H9 (cell line): ENCODE measurements around the gene RBL1. TPM values are rescaled to one million over a fixed set of nuclear protein-coding genes. Genes with fewer than 3 reads are reported as not detected.
"Not testable (repeated sequence)": the region's sequence is repeated elsewhere in the genome, so short reads cannot be mapped to it uniquely, and the experiment has no call there.

Experiments used
- DNase-seq: peaks from one replicate; pipeline ENCODE4 v3.0.0-alpha.2; 2017
- H2AFZ ChIP-seq: one replicate; pipeline ENCODE4 v1.6.1; 2013; ENCODE audit warnings: mild to moderate bottlenecking, low read length, control low read depth, moderate library complexity
- H2AK5ac ChIP-seq: 2 replicates; pipeline ENCODE4 v1.6.1; 2013; ENCODE audit warnings: low read length, control low read depth, mixed read lengths; ENCODE audit not compliant: insufficient read length
- H2BK120ac ChIP-seq: one replicate; pipeline ENCODE4 v1.6.1; 2013; ENCODE audit warnings: low read depth, mild to moderate bottlenecking, low read length, control low read depth, inconsistent platforms; ENCODE audit not compliant: poor library complexity, severe bottlenecking
- H2BK12ac ChIP-seq: 2 replicates; pipeline ENCODE4 v1.6.1; 2013; ENCODE audit warnings: low read length, control low read depth, mixed read lengths, low read depth; ENCODE audit not compliant: insufficient read length
- H2BK15ac ChIP-seq: 2 replicates; pipeline ENCODE4 v1.6.1; 2013; ENCODE audit warnings: low read depth, low read length, control low read depth
- H2BK20ac ChIP-seq: one replicate; pipeline ENCODE4 v1.6.1; 2013; ENCODE audit warnings: low read depth, mild to moderate bottlenecking, low read length, control low read depth, inconsistent platforms; ENCODE audit not compliant: poor library complexity, severe bottlenecking
- H2BK5ac ChIP-seq: 2 replicates; pipeline ENCODE4 v1.6.1; 2013; ENCODE audit warnings: low read length, control low read depth, mixed read lengths; ENCODE audit not compliant: insufficient read length
- H3K14ac ChIP-seq: 2 replicates; pipeline ENCODE4 v1.6.1; 2013; ENCODE audit warnings: low read length, control low read depth; ENCODE audit not compliant: insufficient read depth
- H3K18ac ChIP-seq: 2 replicates; pipeline ENCODE4 v1.6.1; 2013; ENCODE audit warnings: low read depth, mild to moderate bottlenecking, mixed read lengths, low read length, control low read depth; ENCODE audit not compliant: insufficient read length
- H3K23ac ChIP-seq: 2 replicates; pipeline ENCODE4 v1.6.1; 2013; ENCODE audit warnings: low read length, control low read depth, mixed read lengths, low read depth; ENCODE audit not compliant: insufficient read length
- H3K23me2 ChIP-seq: 2 replicates; pipeline ENCODE4 v1.6.1; 2013; ENCODE audit warnings: low read depth, mild to moderate bottlenecking, mixed read lengths, low read length, control low read depth; ENCODE audit not compliant: insufficient read length, poor library complexity, severe bottlenecking
- H3K27ac ChIP-seq: 2 replicates; pipeline ENCODE4 v1.5.1; 2013; ENCODE audit warnings: low read length, control low read depth, mixed read lengths, low read depth; ENCODE audit not compliant: insufficient read length
- H3K27me3 ChIP-seq: 2 replicates; pipeline ENCODE4 v1.6.1; 2013; ENCODE audit warnings: low read length, control low read depth, inconsistent platforms; ENCODE audit not compliant: insufficient read depth
- H3K4ac ChIP-seq: 2 replicates; pipeline ENCODE4 v1.6.1; 2013; ENCODE audit warnings: low read depth, mild to moderate bottlenecking, control low read depth, inconsistent platforms, low read length, moderate library complexity
- H3K4me1 ChIP-seq: 2 replicates; pipeline ENCODE4 v1.6.1; 2013; ENCODE audit warnings: low read length, control low read depth, inconsistent platforms; ENCODE audit not compliant: insufficient read depth
- H3K4me2 ChIP-seq: 2 replicates; pipeline ENCODE4 v1.6.1; 2013; ENCODE audit warnings: low read length, control low read depth, mixed read lengths; ENCODE audit not compliant: insufficient read length, insufficient read depth
- H3K56ac ChIP-seq: 2 replicates; pipeline ENCODE4 v1.6.1; 2013; ENCODE audit warnings: low read depth, mild to moderate bottlenecking, mixed read lengths, low read length, control low read depth; ENCODE audit not compliant: insufficient read length
- H3K79me1 ChIP-seq: 2 replicates; pipeline ENCODE4 v1.6.1; 2013; ENCODE audit warnings: low read depth, mild to moderate bottlenecking, moderate library complexity, low read length, control low read depth, inconsistent platforms; ENCODE audit not compliant: insufficient read depth, poor library complexity, severe bottlenecking
- H3K79me2 ChIP-seq: 2 replicates; pipeline ENCODE4 v1.6.1; 2013; ENCODE audit warnings: low read length, control low read depth, inconsistent platforms; ENCODE audit not compliant: insufficient read depth
- H3K9ac ChIP-seq: 2 replicates; pipeline ENCODE4 v1.6.1; 2013; ENCODE audit warnings: low read length, control low read depth, mixed read lengths; ENCODE audit not compliant: insufficient read length; ENCODE audit errors: extremely low read depth
- H3K9me3 ChIP-seq: one replicate; pipeline ENCODE4 v1.6.1; 2013; ENCODE audit warnings: low read depth, low read length, inconsistent platforms; ENCODE audit not compliant: control insufficient read depth
- H3T11ph ChIP-seq: one replicate; pipeline ENCODE4 v1.6.1; 2013; ENCODE audit warnings: mild to moderate bottlenecking, low read length, control low read depth, inconsistent platforms
- H4K20me1 ChIP-seq: one replicate; pipeline ENCODE4 v1.6.1; 2013; ENCODE audit not compliant: control insufficient read depth, insufficient read length, insufficient read depth
- H4K5ac ChIP-seq: 2 replicates; pipeline ENCODE4 v1.6.1; 2013; ENCODE audit warnings: low read depth, mild to moderate bottlenecking, mixed read lengths, low read length, control low read depth; ENCODE audit not compliant: insufficient read length
- H4K8ac ChIP-seq: replicated peaks from 2 replicates; pipeline ENCODE4 v1.6.1; 2013; ENCODE audit warnings: low read length, control low read depth, mixed read lengths, low read depth; ENCODE audit not compliant: insufficient read length
- H4K91ac ChIP-seq: 2 replicates; pipeline ENCODE4 v1.6.1; 2013; ENCODE audit warnings: low read depth, mild to moderate bottlenecking, moderate library complexity, mixed read lengths, low read length, control low read depth; ENCODE audit not compliant: insufficient read length
- H3K27ac Mint-ChIP-seq, 3 experiments: 2 replicates in 2 of 3; 3 replicates in 1 of 3; pipeline ENCODE4 v1.8.0; 2020 to 2021; ENCODE audit warnings: mixed read lengths in 3 of 3, mild to moderate bottlenecking in 1 of 3, moderate library complexity in 1 of 3
- H3K27me3 Mint-ChIP-seq: 2 replicates; pipeline ENCODE4 v1.8.0; 2021; ENCODE audit warnings: low read depth, mild to moderate bottlenecking, moderate library complexity, mixed read lengths
- H3K36me3 Mint-ChIP-seq, 3 experiments: 2 replicates in 2 of 3; 3 replicates in 1 of 3; pipeline ENCODE4 v1.8.0; 2020 to 2021; ENCODE audit warnings: low read depth in 3 of 3, mixed read lengths in 3 of 3; ENCODE audit not compliant: insufficient read depth in 1 of 3
- H3K4me1 Mint-ChIP-seq, 2 experiments: 2 replicates each; pipeline ENCODE4 v1.8.0; 2020; ENCODE audit warnings: mixed read lengths in 2 of 2
- H3K4me3 Mint-ChIP-seq, 2 experiments: 2 replicates in 1 of 2; 3 replicates in 1 of 2; pipeline ENCODE4 v1.8.0; 2020 to 2021; ENCODE audit warnings: mild to moderate bottlenecking in 2 of 2, mixed read lengths in 2 of 2, moderate library complexity in 1 of 2
- H3K9me3 Mint-ChIP-seq, 2 experiments: 2 replicates in 1 of 2; 3 replicates in 1 of 2; pipeline ENCODE4 v1.8.0; 2020; ENCODE audit warnings: mild to moderate bottlenecking in 2 of 2, mixed read lengths in 2 of 2, moderate library complexity in 1 of 2
- whole genome bisulfite sequencing: extraction: QIAGEN DNeasy Blood & Tissue Kit; methylation state at CpG from one replicate; pipeline ENCODE4 v1.1.7; 2013; ENCODE audit warnings: missing lambda C conversion rate, low lambda C conversion rate, mixed read lengths; ENCODE audit not compliant: insufficient read length; ENCODE audit errors: extremely low coverage; 5-methylcytosine and 5-hydroxymethylcytosine counted together
- total RNA-seq: library from RNA; stranded (reverse); gene quantifications from 2 replicates; pipeline ENCODE4 v1.2.1, GENCODE V29; 2021
- TF ChIP-seq, protein P1 (sequence below): fragments of 200-600 bp; sonication (generic); conservative IDR thresholded peaks from 3 replicates; pipeline ENCODE4 v1.8.0; 2021; ENCODE audit warnings: antibody characterized with exemption, mild to moderate bottlenecking

Gene RBL1
- total RNA-seq, 1 experiment from 2014 or later, result 14.1 TPM

DNA sequence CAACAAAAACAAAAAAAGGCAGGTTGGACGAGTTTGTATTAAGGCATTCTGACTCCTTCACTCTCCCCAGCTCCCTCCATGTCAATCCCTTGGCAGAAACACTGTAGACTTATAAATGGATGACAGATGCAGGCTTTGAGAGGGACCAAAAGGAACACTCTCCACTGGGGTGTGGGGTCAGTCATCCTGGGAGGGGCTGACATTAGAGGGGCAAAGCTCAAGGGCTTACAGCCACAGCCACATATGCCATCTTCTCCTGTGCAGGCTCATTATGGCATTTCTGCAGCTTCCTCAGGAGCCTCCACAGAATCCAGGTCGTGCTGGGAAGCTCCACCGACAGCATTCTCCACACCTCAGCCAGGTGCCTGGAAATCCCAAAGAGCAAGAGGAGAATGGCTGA, 33.0 kb upstream of the RBL1 start:
- H3K27ac ChIP-seq, result no peak overlapping the region
- no peak overlapping the region for H3K27ac Mint-ChIP-seq
- no peaks in the 10 kb centered on the region for H3K23me2 ChIP-seq
- H3K4me3 Mint-ChIP-seq, result no peak overlapping the region
- H3K4me1 Mint-ChIP-seq, result no peaks in the 10 kb centered on the region
- H2BK12ac ChIP-seq, result no peak overlapping the region
- no peaks in the 10 kb centered on the region for H3K9me3 ChIP-seq
- no peak overlapping the region for H2BK5ac ChIP-seq
- no peaks in the 10 kb centered on the region for H3K4me1 ChIP-seq
- H3K23ac ChIP-seq, result no peak overlapping the region
- H4K8ac ChIP-seq, result no peak overlapping the region
- no peak overlapping the region for H2BK120ac ChIP-seq
- no peaks in the 10 kb centered on the region for H3K27me3 ChIP-seq
- no peak overlapping the region for H3K56ac ChIP-seq
- H4K20me1 ChIP-seq, result no peaks in the 10 kb centered on the region
- no CpG with 5 or more reads among the region's 3 CpGs for WGBS
- no peak overlapping the region for H2BK15ac ChIP-seq
- H3K4ac ChIP-seq, result no peak overlapping the region
- no peak overlapping the region for H2AK5ac ChIP-seq
- no peak overlapping the region for H3K14ac ChIP-seq
- no peaks in the 10 kb centered on the region for H3K79me2 ChIP-seq
- H3K18ac ChIP-seq, result no peak overlapping the region
- H2BK20ac ChIP-seq, result no peak overlapping the region
- H3K4me2 ChIP-seq, result no peak overlapping the region
- DNase-seq, result no peak
- no peak overlapping the region for H3K9ac ChIP-seq
- no peak overlapping the region for H4K5ac ChIP-seq
- no peaks in the 10 kb centered on the region for H3K79me1 ChIP-seq
- no peak overlapping the region for H3T11ph ChIP-seq
- no peak overlapping the region for H4K91ac ChIP-seq
- peaks cover 10 to 11% of the 10 kb centered on the region in 2 experiments for H3K9me3 Mint-ChIP-seq
- TF ChIP-seq, protein P1, sequence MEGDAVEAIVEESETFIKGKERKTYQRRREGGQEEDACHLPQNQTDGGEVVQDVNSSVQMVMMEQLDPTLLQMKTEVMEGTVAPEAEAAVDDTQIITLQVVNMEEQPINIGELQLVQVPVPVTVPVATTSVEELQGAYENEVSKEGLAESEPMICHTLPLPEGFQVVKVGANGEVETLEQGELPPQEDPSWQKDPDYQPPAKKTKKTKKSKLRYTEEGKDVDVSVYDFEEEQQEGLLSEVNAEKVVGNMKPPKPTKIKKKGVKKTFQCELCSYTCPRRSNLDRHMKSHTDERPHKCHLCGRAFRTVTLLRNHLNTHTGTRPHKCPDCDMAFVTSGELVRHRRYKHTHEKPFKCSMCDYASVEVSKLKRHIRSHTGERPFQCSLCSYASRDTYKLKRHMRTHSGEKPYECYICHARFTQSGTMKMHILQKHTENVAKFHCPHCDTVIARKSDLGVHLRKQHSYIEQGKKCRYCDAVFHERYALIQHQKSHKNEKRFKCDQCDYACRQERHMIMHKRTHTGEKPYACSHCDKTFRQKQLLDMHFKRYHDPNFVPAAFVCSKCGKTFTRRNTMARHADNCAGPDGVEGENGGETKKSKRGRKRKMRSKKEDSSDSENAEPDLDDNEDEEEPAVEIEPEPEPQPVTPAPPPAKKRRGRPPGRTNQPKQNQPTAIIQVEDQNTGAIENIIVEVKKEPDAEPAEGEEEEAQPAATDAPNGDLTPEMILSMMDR, result no peak
- no peak overlapping the region for H2AFZ ChIP-seq
- peaks cover 9% of the 10 kb centered on the region for H3K27me3 Mint-ChIP-seq
- H3K36me3 Mint-ChIP-seq, result peaks cover 0 to 5% (median 3%) of the 10 kb centered on the region in 3 experiments; a peak in 3 of 7 replicates

GRCh38 chr20:37126290-37126689, 30.5 kb upstream of the RBL1 start:
- H3K36me3 Mint-ChIP-seq, H3K4ac ChIP-seq, H2BK20ac ChIP-seq, H3K79me1 ChIP-seq, H3K79me2 ChIP-seq, H3K9me3 ChIP-seq, H3K27ac ChIP-seq, H3K4me3 Mint-ChIP-seq, H2AFZ ChIP-seq, H3K27me3 Mint-ChIP-seq, H3K23ac ChIP-seq, H4K91ac ChIP-seq, H3K56ac ChIP-seq, H2AK5ac ChIP-seq, H2BK12ac ChIP-seq, H3K4me2 ChIP-seq, H3K14ac ChIP-seq, H3K4me1 ChIP-seq, H3K27ac Mint-ChIP-seq, H2BK15ac ChIP-seq, DNase-seq, H3K18ac ChIP-seq, H2BK5ac ChIP-seq, H4K8ac ChIP-seq, H3K4me1 Mint-ChIP-seq, H4K20me1 ChIP-seq, H3T11ph ChIP-seq, H4K5ac ChIP-seq, H3K23me2 ChIP-seq, H3K27me3 ChIP-seq, H3K9ac ChIP-seq, H2BK120ac ChIP-seq: not testable (repeated sequence)
- WGBS, result no CpG with 5 or more reads among the region's 30 CpGs
- H3K9me3 Mint-ChIP-seq, result peaks cover 11 to 13% of the 10 kb centered on the region in 2 experiments
